22Rv1 (cell line): Measurements from ENCODE around the gene TXNRD2.
A peak's percentile ranks its signal among the peaks of the same experiment; 100 is the strongest.

Experiments used
- H3K27ac ChIP-seq: fragments of 450-650 bp; 2 replicates; pipeline ENCODE4 v1.5.1; 2017
- ZFX ChIP-seq: fragments of 450-650 bp; IDR thresholded peaks from 2 replicates; pipeline ENCODE4 v1.6.1; 2017; ENCODE audit warnings: antibody characterized with exemption, borderline replicate concordance
- TF ChIP-seq, protein P1 (sequence below): fragments of 450-650 bp; IDR thresholded peaks from 2 replicates; pipeline ENCODE4 v1.5.1; 2017; ENCODE audit warnings: mild to moderate bottlenecking

TXNRD2 gene

GRCh38 chr22:19933341-19934241 is 8.0 kb downstream of the TXNRD2 start:
- peak overlapping the region; percentile 60; the same call in 1 of the 2 replicates for H3K27ac ChIP-seq
- TF ChIP-seq, protein P1, sequence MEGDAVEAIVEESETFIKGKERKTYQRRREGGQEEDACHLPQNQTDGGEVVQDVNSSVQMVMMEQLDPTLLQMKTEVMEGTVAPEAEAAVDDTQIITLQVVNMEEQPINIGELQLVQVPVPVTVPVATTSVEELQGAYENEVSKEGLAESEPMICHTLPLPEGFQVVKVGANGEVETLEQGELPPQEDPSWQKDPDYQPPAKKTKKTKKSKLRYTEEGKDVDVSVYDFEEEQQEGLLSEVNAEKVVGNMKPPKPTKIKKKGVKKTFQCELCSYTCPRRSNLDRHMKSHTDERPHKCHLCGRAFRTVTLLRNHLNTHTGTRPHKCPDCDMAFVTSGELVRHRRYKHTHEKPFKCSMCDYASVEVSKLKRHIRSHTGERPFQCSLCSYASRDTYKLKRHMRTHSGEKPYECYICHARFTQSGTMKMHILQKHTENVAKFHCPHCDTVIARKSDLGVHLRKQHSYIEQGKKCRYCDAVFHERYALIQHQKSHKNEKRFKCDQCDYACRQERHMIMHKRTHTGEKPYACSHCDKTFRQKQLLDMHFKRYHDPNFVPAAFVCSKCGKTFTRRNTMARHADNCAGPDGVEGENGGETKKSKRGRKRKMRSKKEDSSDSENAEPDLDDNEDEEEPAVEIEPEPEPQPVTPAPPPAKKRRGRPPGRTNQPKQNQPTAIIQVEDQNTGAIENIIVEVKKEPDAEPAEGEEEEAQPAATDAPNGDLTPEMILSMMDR, result no peak
- no peak for TF ChIP-seq ZFX

DNA sequence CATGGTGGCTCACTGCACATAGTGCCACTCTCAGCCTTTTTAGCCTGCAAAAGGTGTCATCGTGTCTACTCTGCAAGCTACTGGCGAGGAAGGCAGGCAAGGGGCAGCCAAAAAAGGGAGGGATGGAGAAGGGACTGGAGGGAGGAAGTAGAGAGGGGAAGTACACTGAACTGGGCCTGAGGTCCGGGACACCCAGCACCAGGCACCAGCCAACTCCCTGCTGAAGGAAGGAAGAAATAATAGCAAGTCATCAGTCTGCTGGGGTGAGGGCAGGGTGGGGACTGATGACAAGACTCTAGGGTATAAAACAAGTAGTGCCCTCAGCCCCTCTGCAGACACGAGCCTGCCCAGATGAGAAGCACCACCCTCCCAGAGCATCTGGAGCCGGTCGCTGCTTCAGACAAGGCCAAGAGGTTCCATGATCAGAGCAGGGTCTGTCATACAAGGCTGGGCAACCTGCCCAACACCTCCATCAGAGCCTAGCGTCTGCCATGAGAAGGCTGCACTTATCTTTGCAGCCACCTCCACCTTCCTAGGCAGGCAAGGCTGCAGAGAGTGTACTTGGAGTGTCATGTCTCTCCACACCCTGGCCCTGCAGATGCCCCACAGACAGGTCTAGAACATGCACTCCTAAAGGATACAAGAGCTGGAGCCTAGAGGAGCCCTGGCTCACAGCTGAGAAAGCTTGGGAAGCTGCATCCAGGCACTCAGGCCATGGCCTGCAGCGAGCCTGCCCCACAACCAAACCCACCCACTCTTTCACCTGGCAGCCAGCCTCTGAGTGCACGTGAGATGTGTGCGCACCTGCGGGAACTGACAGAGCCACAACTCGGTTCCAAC is 9.0 kb downstream of the TXNRD2 start:
- TF ChIP-seq, protein P1, result no peak
- no peak for TF ChIP-seq ZFX

GRCh38 chr22:19931514-19931913 is 10.1 kb downstream of the TXNRD2 start:
- H3K27ac ChIP-seq, result no peak overlapping the region
- TF ChIP-seq, protein P1, result no peak
- no peak for TF ChIP-seq ZFX

More for the DNA sequence above, 9.0 kb downstream of the TXNRD2 start:
- no peak overlapping the region for H3K27ac ChIP-seq

GRCh38 chr22:19930551-19931486 is 10.8 kb downstream of the TXNRD2 start:
- no peak for TF ChIP-seq ZFX
- TF ChIP-seq, protein P1, result no peak
- H3K27ac ChIP-seq, result no peak overlapping the region

DNA sequence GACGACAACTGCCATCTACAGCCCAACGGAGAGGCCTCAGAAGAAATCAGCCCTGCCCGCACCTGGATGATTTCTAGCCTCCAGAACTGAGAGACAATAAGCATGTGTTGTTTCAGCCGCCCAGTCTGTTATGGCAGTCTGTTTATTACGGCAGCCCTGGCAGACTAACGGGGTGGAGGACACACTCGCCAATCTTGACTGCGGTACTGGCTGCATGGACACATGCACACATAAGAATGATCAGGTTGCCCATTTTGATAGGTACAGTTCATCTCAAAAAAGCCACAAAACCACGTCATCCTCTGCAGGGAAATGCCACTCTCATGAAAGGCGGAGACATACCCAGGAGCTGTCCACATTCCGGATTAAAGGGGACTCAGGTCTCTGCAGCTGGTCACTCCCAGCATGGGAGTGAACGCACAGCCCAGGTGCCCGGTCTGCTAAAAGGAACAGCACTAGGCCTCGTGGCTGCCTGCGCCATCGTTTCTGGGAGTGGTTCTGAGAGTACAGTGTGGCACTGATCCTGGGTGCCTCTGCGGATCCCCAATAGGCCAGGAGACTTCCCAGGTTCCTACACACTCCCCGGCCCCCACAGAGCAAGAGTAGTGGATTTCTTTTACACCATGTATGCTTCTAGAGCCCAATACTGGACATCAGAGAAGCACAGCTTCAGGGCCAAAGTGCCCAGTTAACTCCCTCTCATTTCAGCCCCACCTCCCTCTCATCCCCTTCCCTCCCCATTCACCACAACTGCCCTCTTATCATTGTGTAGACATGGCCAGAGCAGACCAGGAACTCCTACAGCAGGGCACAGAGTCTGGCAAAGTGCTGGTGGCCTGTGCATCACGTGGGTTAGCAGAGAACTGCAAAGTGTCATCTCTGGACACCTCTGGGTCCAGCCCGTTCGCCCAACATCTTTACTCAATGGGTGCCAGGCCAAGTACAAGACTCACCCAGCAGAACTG is 11.8 kb downstream of the TXNRD2 start:
- H3K27ac ChIP-seq, result no peak overlapping the region
- TF ChIP-seq, protein P1, result no peak
- no peak for TF ChIP-seq ZFX

DNA sequence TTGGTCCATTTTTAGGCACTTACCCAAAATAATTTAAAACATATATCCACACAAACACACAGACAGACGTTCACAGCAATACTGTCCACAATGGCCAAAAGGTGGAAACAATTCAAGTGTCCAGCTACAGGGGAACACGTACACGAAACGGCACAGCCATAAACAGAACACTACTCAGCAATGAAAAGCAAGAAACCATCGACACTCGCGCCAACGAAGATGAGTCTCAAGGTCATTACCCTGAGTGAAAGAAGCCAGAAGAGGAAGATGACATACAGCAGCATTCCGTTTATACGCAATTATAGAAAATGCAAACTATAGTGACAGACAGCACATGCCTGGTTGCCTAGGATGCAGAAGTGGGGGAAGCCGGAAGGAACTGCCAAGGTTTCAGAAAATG is 13.4 kb downstream of the TXNRD2 start:
- no peak overlapping the region for H3K27ac ChIP-seq
- TF ChIP-seq ZFX, result no peak
- TF ChIP-seq, protein P1, result no peak
